ENCODE measurements around the gene ERG28. TPM values are rescaled to one million over a fixed set of nuclear protein-coding genes. Genes with fewer than 3 reads are reported as not detected.

ERG28 gene
- total RNA-seq, 2 donors from 2014 or later: 24.4 to 32.3 TPM

- H3K9ac ChIP-seq (ENCODE audit: low read depth in 2 of 2, low read length in 2 of 2): no peak overlapping the region
- H3K4me3 ChIP-seq: no peak overlapping the region
- no peak overlapping the region for H3K27ac ChIP-seq
- intact Hi-C loops (cut with DNase I): no loop called here
- no peaks in the 10 kb centered on the region for H3K9me3 ChIP-seq
- no peak for DNase-seq
- no peaks in the 10 kb centered on the region for H3K36me3 ChIP-seq
- H3K4me1 ChIP-seq: no peaks in the 10 kb centered on the region
- H3K27me3 ChIP-seq: no peaks in the 10 kb centered on the region
- TF ChIP-seq CTCF (IDR thresholded peaks at IDR 0.05): no peak
Observed at GRCh38 chr14:75612157-75612556, 48.5 kb downstream of the ERG28 start.

- H3K9me3 ChIP-seq: no peaks in the 10 kb centered on the region
- H3K36me3 ChIP-seq: no peaks in the 10 kb centered on the region
- H3K9ac ChIP-seq (ENCODE audit: low read depth in 2 of 2, low read length in 2 of 2): no peak overlapping the region
- no peak for DNase-seq
- H3K4me3 ChIP-seq: no peak overlapping the region
- intact Hi-C loops (cut with DNase I): no loop called here
- no peak for TF ChIP-seq CTCF (IDR thresholded peaks at IDR 0.05)
- H3K27me3 ChIP-seq: no peaks in the 10 kb centered on the region
- no peak overlapping the region for H3K27ac ChIP-seq
- no peaks in the 10 kb centered on the region for H3K4me1 ChIP-seq
Observed at GRCh38 chr14:75610834-75611233, 49.8 kb downstream of the ERG28 start.

GRCh38 chr14:75609606-75610475, 50.8 kb downstream of the ERG28 start:
- Histone ChIP-seq H3K9me3 (no peaks in the 10 kb centered on the region), H3K4me3 (no peak overlapping the region), H3K27ac (no peak overlapping the region), H3K9ac (ENCODE audit: low read depth in 2 of 2, low read length in 2 of 2) (no peak overlapping the region), H3K4me1 (no peaks in the 10 kb centered on the region), H3K36me3 (no peaks in the 10 kb centered on the region), H3K27me3 (no peaks in the 10 kb centered on the region)
- no peak for TF ChIP-seq CTCF (IDR thresholded peaks at IDR 0.05)
- intact Hi-C loops (cut with DNase I): no loop called here
- no peak for DNase-seq

GRCh38 chr14:75609116-75609515, 51.6 kb downstream of the ERG28 start:
- Histone ChIP-seq H3K9me3 (no peaks in the 10 kb centered on the region), H3K9ac (ENCODE audit: low read depth in 2 of 2, low read length in 2 of 2) (no peak overlapping the region), H3K4me3 (no peak overlapping the region), H3K36me3 (no peaks in the 10 kb centered on the region), H3K4me1 (no peaks in the 10 kb centered on the region), H3K27ac (no peak overlapping the region), H3K27me3 (no peaks in the 10 kb centered on the region)
- intact Hi-C loops (cut with DNase I): no loop called here
- TF ChIP-seq CTCF (IDR thresholded peaks at IDR 0.05): no peak
- DNase-seq: no peak

- H3K27me3 ChIP-seq: no peaks in the 10 kb centered on the region
- H3K9ac ChIP-seq (ENCODE audit: low read depth in 2 of 2, low read length in 2 of 2): no peak overlapping the region
- no peak overlapping the region for H3K27ac ChIP-seq
- H3K4me3 ChIP-seq: no peak overlapping the region
- DNase-seq: no peak
- no peaks in the 10 kb centered on the region for H3K4me1 ChIP-seq
- no peaks in the 10 kb centered on the region for H3K9me3 ChIP-seq
- TF ChIP-seq CTCF (IDR thresholded peaks at IDR 0.05): no peak
- intact Hi-C loops (cut with DNase I): no loop called here
- no peaks in the 10 kb centered on the region for H3K36me3 ChIP-seq
Observed at GRCh38 chr14:75607842-75608640, 52.6 kb downstream of the ERG28 start.

All from colonic mucosa (tissue), 4 donors.